ENCODE results near the gene KRTAP10-1.

Gene KRTAP10-1

DNA sequence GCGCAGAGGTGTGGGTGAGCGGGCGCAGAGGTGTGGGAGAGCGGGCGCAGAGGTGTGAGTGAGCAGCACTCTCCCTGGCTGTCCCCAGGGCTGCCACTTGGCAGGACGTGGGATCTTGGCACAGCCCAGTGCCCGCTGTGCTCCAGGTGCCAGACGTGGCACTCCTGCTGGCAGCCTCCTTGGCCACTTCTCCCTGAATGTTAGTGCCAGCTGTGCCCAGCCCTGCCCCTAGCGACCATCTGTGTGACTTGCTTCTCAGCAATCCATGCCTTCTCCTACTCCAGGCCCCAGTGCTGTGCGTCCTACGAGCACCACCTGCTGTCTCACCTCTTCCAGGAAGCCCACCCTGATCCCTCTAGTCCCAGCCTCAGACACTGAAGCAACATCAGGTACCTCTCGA lies 30.5 kb downstream of the KRTAP10-1 start:
- Histone ChIP-seq H3K79me1 (ENCODE audit: low read length) (no peaks in the 10 kb centered on the region), H3K27me3 (ENCODE audit: insufficient read depth, low read length, poor library complexity) (no peaks in the 10 kb centered on the region), H4K8ac (ENCODE audit: low read depth, low read length) (no peak overlapping the region), H2AK5ac (ENCODE audit: low read length) (no peak overlapping the region), H3K4me2 (ENCODE audit: low read length) (no peak overlapping the region), H3K27ac (ENCODE audit: low read depth, low read length) (no peak overlapping the region), H3K4me3 (ENCODE audit: low read length) (no peak overlapping the region), H3K79me2 (ENCODE audit: control insufficient read depth, insufficient read depth, low read length) (no peaks in the 10 kb centered on the region), H4K5ac (ENCODE audit: low read length) (no peak overlapping the region), H2BK5ac (ENCODE audit: low read length) (no peak overlapping the region), H3K18ac (ENCODE audit: low read length) (no peak overlapping the region), H3K23ac (ENCODE audit: low read length) (no peak overlapping the region), H3K4ac (ENCODE audit: low read depth, low read length) (no peak overlapping the region), H2BK15ac (replicated peaks; ENCODE audit: low read depth) (no peak overlapping the region), H3K56ac (ENCODE audit: low read length) (no peak overlapping the region), H2BK120ac (ENCODE audit: low read depth, low read length) (no peak overlapping the region), H3K9ac (ENCODE audit: low read length) (no peak overlapping the region), H3K36me3 (ENCODE audit: control insufficient read depth, insufficient read depth, low read length) (no peaks in the 10 kb centered on the region), H3K4me1 (ENCODE audit: control insufficient read depth, low read depth, low read length) (no peaks in the 10 kb centered on the region)
- WGBS (ENCODE audit: extremely low coverage, insufficient coverage, low lambda C conversion rate): no CpG with 5 or more reads among the region's 12 CpGs
- DNase-seq: no peak

DNA sequence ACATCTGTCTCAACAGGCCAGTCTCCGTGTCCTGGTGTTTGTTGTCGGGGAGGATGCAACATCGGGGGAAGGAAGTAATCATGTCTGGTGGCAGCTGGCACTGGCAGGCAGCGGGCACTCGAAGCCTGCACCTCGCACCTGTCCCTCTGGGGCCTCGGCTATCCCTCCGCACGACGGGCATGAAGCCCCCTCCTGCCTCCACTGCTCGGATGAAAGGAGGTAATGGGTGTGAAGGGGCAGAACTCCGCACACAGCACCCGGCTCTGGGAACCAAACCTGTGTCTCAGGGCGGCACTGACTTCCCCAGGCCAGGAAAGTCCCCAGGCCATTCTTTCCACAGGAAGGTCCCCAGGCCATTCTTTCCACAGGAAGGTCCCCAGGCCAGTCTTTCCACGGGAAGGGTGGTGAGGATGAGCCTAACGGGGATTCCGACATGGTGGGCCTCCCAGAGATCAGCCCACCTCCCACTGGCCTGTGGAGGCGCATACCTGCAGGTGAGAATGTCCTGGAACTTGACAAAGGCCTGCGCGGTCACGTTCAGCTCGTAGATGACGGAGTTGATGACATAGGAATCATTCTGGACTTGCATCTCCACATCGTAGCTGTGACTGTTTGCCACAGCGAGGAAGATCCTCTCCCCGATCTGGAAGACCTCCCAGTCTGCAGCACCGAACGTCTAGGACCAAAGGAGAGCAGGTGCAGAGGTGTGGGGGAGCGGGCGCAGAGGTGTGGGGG lies 31.1 kb downstream of the KRTAP10-1 start:
- Histone ChIP-seq H4K5ac (ENCODE audit: low read length) (no peak overlapping the region), H3K9ac (ENCODE audit: low read length) (no peak overlapping the region), H4K8ac (ENCODE audit: low read depth, low read length) (no peak overlapping the region), H2BK120ac (ENCODE audit: low read depth, low read length) (no peak overlapping the region), H2BK15ac (replicated peaks; ENCODE audit: low read depth) (no peak overlapping the region), H3K36me3 (ENCODE audit: control insufficient read depth, insufficient read depth, low read length) (no peaks in the 10 kb centered on the region), H3K4me1 (ENCODE audit: control insufficient read depth, low read depth, low read length) (no peaks in the 10 kb centered on the region), H3K27ac (ENCODE audit: low read depth, low read length) (no peak overlapping the region), H3K18ac (ENCODE audit: low read length) (no peak overlapping the region), H3K56ac (ENCODE audit: low read length) (no peak overlapping the region), H3K79me2 (ENCODE audit: control insufficient read depth, insufficient read depth, low read length) (no peaks in the 10 kb centered on the region), H2BK5ac (ENCODE audit: low read length) (no peak overlapping the region), H3K79me1 (ENCODE audit: low read length) (no peaks in the 10 kb centered on the region), H3K4ac (ENCODE audit: low read depth, low read length) (no peak overlapping the region), H2AK5ac (ENCODE audit: low read length) (no peak overlapping the region), H3K23ac (ENCODE audit: low read length) (no peak overlapping the region), H3K27me3 (ENCODE audit: insufficient read depth, low read length, poor library complexity) (no peaks in the 10 kb centered on the region), H3K4me2 (ENCODE audit: low read length) (no peak overlapping the region), H3K4me3 (ENCODE audit: low read length) (no peak overlapping the region)
- WGBS (ENCODE audit: extremely low coverage, insufficient coverage, low lambda C conversion rate): no CpG with 5 or more reads among the region's 30 CpGs
- DNase-seq: no peak

DNA sequence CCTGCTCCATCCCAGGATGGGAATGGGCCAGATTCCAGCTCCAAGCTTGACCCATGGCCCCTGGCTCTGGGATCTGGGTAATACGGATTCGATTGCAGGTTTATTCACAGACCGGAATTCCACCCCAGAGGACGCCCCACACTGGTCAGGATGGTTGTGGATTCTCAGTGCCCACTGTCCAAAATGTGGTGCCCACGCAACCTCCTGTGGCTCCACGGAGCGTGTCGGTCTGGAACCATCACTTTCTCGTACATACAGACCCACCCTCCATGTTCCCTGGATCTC lies 31.6 kb downstream of the KRTAP10-1 start:
- Histone ChIP-seq H3K23ac (ENCODE audit: low read length) (no peak overlapping the region), H3K4me2 (ENCODE audit: low read length) (no peak overlapping the region), H2AK5ac (ENCODE audit: low read length) (no peak overlapping the region), H2BK120ac (ENCODE audit: low read depth, low read length) (no peak overlapping the region), H3K27me3 (ENCODE audit: insufficient read depth, low read length, poor library complexity) (no peaks in the 10 kb centered on the region), H3K79me1 (ENCODE audit: low read length) (no peaks in the 10 kb centered on the region), H3K4ac (ENCODE audit: low read depth, low read length) (no peak overlapping the region), H3K9ac (ENCODE audit: low read length) (no peak overlapping the region), H3K79me2 (ENCODE audit: control insufficient read depth, insufficient read depth, low read length) (no peaks in the 10 kb centered on the region), H3K56ac (ENCODE audit: low read length) (no peak overlapping the region), H2BK5ac (ENCODE audit: low read length) (no peak overlapping the region), H3K27ac (ENCODE audit: low read depth, low read length) (no peak overlapping the region), H4K8ac (ENCODE audit: low read depth, low read length) (no peak overlapping the region), H3K36me3 (ENCODE audit: control insufficient read depth, insufficient read depth, low read length) (no peaks in the 10 kb centered on the region), H2BK15ac (replicated peaks; ENCODE audit: low read depth) (no peak overlapping the region), H4K5ac (ENCODE audit: low read length) (no peak overlapping the region), H3K18ac (ENCODE audit: low read length) (no peak overlapping the region), H3K4me3 (ENCODE audit: low read length) (no peak overlapping the region), H3K4me1 (ENCODE audit: control insufficient read depth, low read depth, low read length) (no peaks in the 10 kb centered on the region)
- DNase-seq: no peak
- WGBS (ENCODE audit: extremely low coverage, insufficient coverage, low lambda C conversion rate): no CpG with 5 or more reads among the region's 9 CpGs

DNA sequence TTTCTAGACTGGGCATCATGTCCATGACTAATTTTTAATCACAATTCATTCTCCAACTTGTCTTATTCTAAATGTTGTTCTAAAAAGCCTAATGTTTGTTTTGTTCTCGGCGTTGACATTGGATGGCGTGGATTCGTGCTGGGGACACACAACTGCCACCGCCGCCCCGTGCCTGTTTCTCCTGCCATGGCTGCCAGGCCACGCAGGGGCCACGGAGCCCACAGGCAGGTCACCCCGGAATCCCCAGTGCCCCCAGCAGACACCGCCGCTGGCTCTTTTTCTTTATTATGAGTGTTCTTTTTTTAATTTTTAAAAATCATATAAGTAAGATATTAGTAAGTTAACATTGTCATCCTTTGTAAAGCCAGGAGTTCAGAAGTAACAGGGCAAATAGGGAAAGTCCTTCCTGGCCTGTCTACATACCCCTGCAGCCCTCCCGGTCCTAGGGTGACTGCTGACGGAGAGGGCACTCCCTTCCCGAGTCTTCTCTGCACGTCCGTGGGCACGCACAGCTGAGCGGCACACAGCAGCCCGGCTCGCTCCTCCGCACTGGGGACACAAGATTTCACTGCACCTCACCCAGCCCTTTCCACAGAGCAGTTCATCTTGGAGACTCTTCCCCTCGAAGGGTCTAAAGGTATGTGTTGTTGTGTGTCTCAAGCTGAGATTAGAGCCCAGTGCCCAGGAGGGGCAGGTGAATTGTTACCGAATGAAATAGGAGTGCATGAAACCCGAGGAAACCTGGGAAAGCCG lies 32.1 kb downstream of the KRTAP10-1 start:
- Histone ChIP-seq H3K9ac (ENCODE audit: low read length) (no peak overlapping the region), H4K5ac (ENCODE audit: low read length) (no peak overlapping the region), H3K4me1 (ENCODE audit: control insufficient read depth, low read depth, low read length) (no peaks in the 10 kb centered on the region), H4K8ac (ENCODE audit: low read depth, low read length) (no peak overlapping the region), H3K18ac (ENCODE audit: low read length) (no peak overlapping the region), H3K79me1 (ENCODE audit: low read length) (no peaks in the 10 kb centered on the region), H3K27ac (ENCODE audit: low read depth, low read length) (no peak overlapping the region), H3K4me2 (ENCODE audit: low read length) (no peak overlapping the region), H2BK5ac (ENCODE audit: low read length) (no peak overlapping the region), H2AK5ac (ENCODE audit: low read length) (no peak overlapping the region), H3K27me3 (ENCODE audit: insufficient read depth, low read length, poor library complexity) (no peaks in the 10 kb centered on the region), H3K79me2 (ENCODE audit: control insufficient read depth, insufficient read depth, low read length) (no peaks in the 10 kb centered on the region), H3K4me3 (ENCODE audit: low read length) (no peak overlapping the region), H3K23ac (ENCODE audit: low read length) (no peak overlapping the region), H3K4ac (ENCODE audit: low read depth, low read length) (no peak overlapping the region), H3K36me3 (ENCODE audit: control insufficient read depth, insufficient read depth, low read length) (no peaks in the 10 kb centered on the region), H2BK15ac (replicated peaks; ENCODE audit: low read depth) (no peak overlapping the region), H3K56ac (ENCODE audit: low read length) (no peak overlapping the region), H2BK120ac (ENCODE audit: low read depth, low read length) (no peak overlapping the region)
- WGBS (ENCODE audit: extremely low coverage, insufficient coverage, low lambda C conversion rate): no CpG with 5 or more reads among the region's 26 CpGs
- no peak for DNase-seq

DNA sequence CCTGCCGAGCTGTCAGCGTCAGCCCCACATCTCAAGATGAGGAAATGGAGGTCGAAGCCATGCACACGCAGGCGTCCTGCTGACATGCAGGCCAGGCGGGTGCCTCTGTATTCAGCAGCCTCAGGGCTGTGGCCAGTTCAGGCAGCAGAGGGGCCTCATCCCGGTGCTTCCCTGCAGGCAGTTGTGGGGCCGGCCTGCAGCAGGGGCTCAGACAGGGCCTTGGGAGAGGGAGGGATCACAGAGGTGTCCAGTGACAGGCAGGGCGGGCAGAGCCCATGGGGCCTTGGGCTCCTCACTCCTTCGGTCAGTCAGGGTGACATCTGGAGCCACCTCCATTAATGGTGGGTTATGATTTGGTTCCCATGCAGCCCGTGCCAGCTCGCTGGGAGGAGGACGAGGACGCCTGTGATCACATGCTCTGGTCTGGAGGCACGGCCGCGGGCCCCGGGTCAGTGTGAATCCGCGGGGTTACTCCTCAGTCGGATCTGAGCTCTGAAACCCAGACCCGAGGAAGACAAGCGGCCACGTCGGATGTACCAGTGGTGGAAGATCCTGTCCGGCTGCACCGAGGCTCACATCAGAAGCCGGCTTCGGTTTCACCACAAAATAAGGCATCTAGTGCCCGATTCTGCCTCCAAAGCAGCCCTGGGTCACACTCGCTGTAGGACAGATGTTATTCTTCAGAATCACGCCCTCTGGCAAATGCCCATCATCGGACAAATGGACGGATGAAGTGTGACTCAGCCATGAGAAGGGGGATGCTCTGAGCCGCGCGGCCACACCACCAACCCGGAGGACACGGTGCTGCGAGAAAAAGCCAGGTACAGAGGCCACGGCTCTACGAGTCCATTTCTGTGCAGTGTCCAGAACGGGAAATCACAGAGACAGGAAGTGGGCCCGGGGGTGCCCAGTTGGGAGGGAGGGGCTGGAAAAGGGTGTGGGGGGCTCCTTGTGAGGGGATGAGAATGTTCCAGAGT lies 33.4 kb downstream of the KRTAP10-1 start:
- Histone ChIP-seq H2BK120ac (ENCODE audit: low read depth, low read length) (no peak overlapping the region), H3K4me1 (ENCODE audit: control insufficient read depth, low read depth, low read length) (no peaks in the 10 kb centered on the region), H3K27me3 (ENCODE audit: insufficient read depth, low read length, poor library complexity) (no peaks in the 10 kb centered on the region), H3K9ac (ENCODE audit: low read length) (no peak overlapping the region), H3K4me3 (ENCODE audit: low read length) (no peak overlapping the region), H3K79me2 (ENCODE audit: control insufficient read depth, insufficient read depth, low read length) (no peaks in the 10 kb centered on the region), H3K4me2 (ENCODE audit: low read length) (no peak overlapping the region), H3K18ac (ENCODE audit: low read length) (no peak overlapping the region), H4K8ac (ENCODE audit: low read depth, low read length) (no peak overlapping the region), H2BK15ac (replicated peaks; ENCODE audit: low read depth) (no peak overlapping the region), H3K36me3 (ENCODE audit: control insufficient read depth, insufficient read depth, low read length) (no peaks in the 10 kb centered on the region), H3K27ac (ENCODE audit: low read depth, low read length) (no peak overlapping the region), H3K4ac (ENCODE audit: low read depth, low read length) (no peak overlapping the region), H3K23ac (ENCODE audit: low read length) (no peak overlapping the region), H3K79me1 (ENCODE audit: low read length) (no peaks in the 10 kb centered on the region), H2BK5ac (ENCODE audit: low read length) (no peak overlapping the region), H2AK5ac (ENCODE audit: low read length) (no peak overlapping the region), H3K56ac (ENCODE audit: low read length) (no peak overlapping the region), H4K5ac (ENCODE audit: low read length) (no peak overlapping the region)
- WGBS (ENCODE audit: extremely low coverage, insufficient coverage, low lambda C conversion rate): no CpG with 5 or more reads among the region's 44 CpGs
- no peak for DNase-seq

Measured in mesendoderm (in vitro differentiated cells).